Measurements from ENCODE around the gene TECR. TPM values are rescaled to one million over a fixed set of nuclear protein-coding genes. Genes with fewer than 3 reads are reported as not detected.

TECR gene
- total and polyA plus RNA-seq, 2 of the 4 experiments (the other 2 are of a cell fraction): 46.2 to 81.2 TPM

GRCh38 chr19:14510311-14511228, 18.8 kb upstream of the TECR start:
- Histone ChIP-seq H2AK5ac (ENCODE audit: low read depth, low read length) (peak overlapping the region; percentile 94; the same call in 1 of the 2 replicates), H3K79me1 (ENCODE audit: low read depth in 1 of 2, low read length in 2 of 2) (peaks cover 17 to 40% of the 10 kb centered on the region in 2 experiments), H3K14ac (replicated peaks; ENCODE audit: low read depth, low read length) (peak overlapping the region; percentile 90), H3K36me3 (ENCODE audit: control insufficient read depth, insufficient read depth, low read length) (peaks cover 14% of the 10 kb centered on the region), H3K9ac (ENCODE audit: low read depth, low read length) (no peak overlapping the region), H3K23ac (ENCODE audit: low read depth, low read length) (peak overlapping the region; percentile 68; the same call in 1 of the 2 replicates), H2BK120ac (ENCODE audit: low read depth, low read length) (peak overlapping the region; percentile 78), H2AFZ (replicated peaks; ENCODE audit: low read length, poor library complexity) (peak overlapping the region; percentile 63), H3K4me3 (ENCODE audit: insufficient read depth, low read depth, low read length) (no peak overlapping the region), H4K8ac (ENCODE audit: low read depth in 2 of 2, low read length in 2 of 2) (peak overlapping the region; percentile 30 to 84; a peak in 2 of 4 replicates), H4K5ac (ENCODE audit: low read depth, low read length) (no peak overlapping the region), H3K4me2 (ENCODE audit: low read depth, low read length) (peak overlapping the region; percentile 58), H3K56ac (ENCODE audit: extremely low read depth, insufficient read depth, low read length) (peak overlapping the region; percentile 71; the same call in 1 of the 2 replicates), H3K27ac (ENCODE audit: insufficient read depth, low read length) (peak overlapping the region; percentile 55; the same call in 1 of the 2 replicates), H3K9me1 (ENCODE audit: insufficient read depth, low read length) (peaks cover 17% of the 10 kb centered on the region), H4K20me1 (ENCODE audit: insufficient read depth, low read length) (peaks cover 22% of the 10 kb centered on the region), H4K91ac (ENCODE audit: insufficient read depth, low read depth, low read length) (peak overlapping the region; percentile 81), H2BK15ac (ENCODE audit: low read depth, low read length) (peak overlapping the region; percentile 69; the same call in 2 of the 3 replicates), H2BK5ac (ENCODE audit: low read depth, low read length, poor library complexity, severe bottlenecking) (peak overlapping the region; percentile 59), H3K18ac (ENCODE audit: low read depth, low read length) (0 out of 2 replicates have a peak overlapping the region, but pooled peaks have one; percentile 19), H2BK20ac (ENCODE audit: low read depth, low read length) (peak overlapping the region; percentile 67), H3K4ac (ENCODE audit: low read depth, low read length) (peak overlapping the region; percentile 95), H2AK9ac (replicated peaks; ENCODE audit: low read depth, low read length, poor library complexity) (peak overlapping the region; percentile 93), H3K27me3 (ENCODE audit: control insufficient read depth, insufficient read depth, low read length) (no peaks in the 10 kb centered on the region), H3K4me1 (ENCODE audit: control insufficient read depth, insufficient read depth, low read length) (peaks cover 17% of the 10 kb centered on the region), H3K9me3 (ENCODE audit: control insufficient read depth, insufficient read depth, low read length) (no peaks in the 10 kb centered on the region)
- in situ Hi-C loops (cut with MboI; ENCODE audit: low sequenced_read_pairs): no loop called here
- dilution Hi-C loops (cut with HindIII; ENCODE audit: low sequenced_read_pairs, unreplicated experiment): no loop called here
- intact Hi-C loops (cut with micrococcal nuclease): no loop called here
- 29% methylated on average over 5 of the region's 22 CpGs; no CpG with 5 or more reads in 1 of the 2 experiments for WGBS, 2 experiments (ENCODE audit: extremely low coverage in 2 of 2, insufficient read length in 1 of 2)
- POLR2A ChIA-PET (ENCODE audit: unreplicated experiment): interaction anchor here (0.6 kb wide), 1 partner anchor 663 kb away, joined by 3 read pairs; no protein-coding TSS in a partner anchor
- ATAC-seq (ENCODE audit: low read depth) (peak; percentile 60), DNase-seq (peak; percentile 86)
- CTCF ChIA-PET: no interaction called here
- no TSS peak for BruUV-seq (replicated peaks)
- TF ChIP-seq MAFK (IDR thresholded peaks at IDR 0.05; ENCODE audit: low read depth, low read length): peak; percentile 81
- TF ChIP-seq CHD1 (IDR thresholded peaks at IDR 0.05; ENCODE audit: low read depth, low read length): no peak
- TF ChIP-seq CEBPB (IDR thresholded peaks at IDR 0.05; ENCODE audit: low read depth, low read length): peak; percentile 71
- no peak for TF ChIP-seq MAZ (IDR thresholded peaks at IDR 0.05; ENCODE audit: borderline replicate concordance, low read depth, low read length)
- TF ChIP-seq FOS (IDR thresholded peaks at IDR 0.05; ENCODE audit: low read depth, low read length): peak; percentile 78
- peak; percentile 52 for TF ChIP-seq BHLHE40 (IDR thresholded peaks at IDR 0.05; ENCODE audit: low read depth, low read length)
- TF ChIP-seq MXI1 (IDR thresholded peaks at IDR 0.05; ENCODE audit: borderline replicate concordance, low read depth, low read length): no peak

Measured in IMR-90 (cell line).